Measurements from ENCODE around the gene CASKIN1. TPM values are rescaled to one million over a fixed set of nuclear protein-coding genes. Genes with fewer than 3 reads are reported as not detected.

Gene CASKIN1
- total and polyA plus RNA-seq, 2 of the 8 experiments (the other 6 are each of a cell fraction or from before 2014, with no cell fraction given) = 1.2 to 6.4 TPM

DNA sequence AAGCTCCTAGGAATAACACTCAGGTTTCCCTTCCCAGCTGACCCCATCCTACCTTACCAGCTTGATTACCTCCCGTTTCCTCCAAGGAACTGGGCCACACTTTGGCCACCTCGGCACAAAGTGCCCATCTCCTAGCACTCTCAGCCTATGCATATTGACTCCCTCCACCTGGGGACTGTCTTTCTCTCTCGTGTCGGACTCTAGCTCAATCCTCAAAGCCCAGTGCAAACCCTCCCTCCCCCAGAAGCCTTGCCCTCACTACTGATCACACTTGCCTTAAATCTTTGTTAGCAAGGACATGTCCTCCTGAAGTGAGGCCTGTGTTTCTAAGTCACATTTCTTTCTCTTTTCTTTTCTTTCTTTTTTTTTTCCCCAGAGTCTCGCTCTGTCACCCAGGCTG is 50.6 kb downstream of the CASKIN1 start (continued):
- TF ChIP-seq FOSL1 (IDR thresholded peaks at IDR 0.05; ENCODE audit: insufficient read depth, low read depth, low read length) (no peak), JUN (IDR thresholded peaks at IDR 0.05; ENCODE audit: low read depth, low read length) (no peak), SRF (IDR thresholded peaks at IDR 0.05; ENCODE audit: low read depth, low read length) (no peak), SP2 (IDR thresholded peaks at IDR 0.05; ENCODE audit: low read length) (no peak), RFX5 (IDR thresholded peaks at IDR 0.05; ENCODE audit: borderline replicate concordance, low read depth, low read length) (no peak), EP300 (IDR thresholded peaks at IDR 0.05; ENCODE audit: borderline replicate concordance in 1 of 2, low read depth in 2 of 2, low read length in 2 of 2) (no peak), SIX5 (IDR thresholded peaks at IDR 0.05; ENCODE audit: low read depth, low read length) (no peak)

Measured in H1 (cell line).